GM21717 (cell line): ENCODE measurements around the gene HCN2.
"Not testable (repeated sequence)": the region's sequence is repeated elsewhere in the genome, so short reads cannot be mapped to it uniquely, and the experiment has no call there.

Source experiments
- ATAC-seq: cut with Tn5 transposase; IDR thresholded peaks from one replicate; pipeline ENCODE4 v1.9.1; 2021; ENCODE audit warnings: mild to moderate bottlenecking, moderate library complexity; ENCODE audit not compliant: unreplicated experiment

The HCN2 gene

DNA sequence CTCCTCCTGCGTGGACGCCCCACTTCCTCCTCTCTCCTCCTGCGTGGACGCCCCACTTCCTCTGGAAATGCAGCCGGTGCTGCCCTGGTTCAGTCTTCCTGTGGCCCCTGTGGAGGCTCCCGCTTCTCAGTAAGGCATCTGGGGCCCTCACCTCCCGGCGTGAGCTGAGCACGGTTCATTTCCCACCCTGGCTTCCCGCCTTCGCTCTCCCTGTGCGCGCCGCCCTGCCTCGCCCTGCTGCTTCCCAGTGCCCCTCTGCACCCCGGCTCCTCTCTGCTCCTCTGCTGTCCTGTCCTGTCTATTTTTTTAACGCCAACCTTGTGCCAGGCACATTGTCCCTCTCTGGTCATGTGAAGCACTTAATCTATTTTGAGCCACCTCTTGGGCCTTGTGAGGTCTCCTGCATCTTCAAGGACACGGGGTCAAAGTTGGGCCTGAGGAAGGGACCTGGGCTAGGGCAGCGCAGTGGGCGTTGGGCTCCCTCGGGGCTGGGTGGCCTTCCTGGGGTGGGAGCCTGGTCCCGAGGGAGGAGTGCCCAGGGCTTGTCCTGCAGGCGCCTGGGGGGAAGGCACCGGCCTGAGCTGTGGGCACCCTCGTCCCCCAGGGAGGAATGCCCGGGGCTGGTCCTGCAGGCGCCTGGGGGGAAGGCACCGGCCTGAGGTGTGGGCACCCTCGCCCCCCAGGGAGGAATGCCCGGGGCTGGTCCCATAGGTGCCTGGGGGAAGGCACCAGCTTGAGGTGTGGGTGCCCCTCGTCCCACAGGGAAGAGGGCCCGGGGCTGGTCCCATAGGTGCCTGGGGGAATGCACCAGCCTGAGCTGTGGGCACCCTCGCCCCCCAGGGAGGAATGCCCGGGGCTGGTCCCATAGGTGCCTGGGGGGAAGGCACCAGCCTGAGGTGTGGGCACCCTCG is 13.0 kb downstream of the HCN2 start:
- ATAC-seq: no peak

DNA sequence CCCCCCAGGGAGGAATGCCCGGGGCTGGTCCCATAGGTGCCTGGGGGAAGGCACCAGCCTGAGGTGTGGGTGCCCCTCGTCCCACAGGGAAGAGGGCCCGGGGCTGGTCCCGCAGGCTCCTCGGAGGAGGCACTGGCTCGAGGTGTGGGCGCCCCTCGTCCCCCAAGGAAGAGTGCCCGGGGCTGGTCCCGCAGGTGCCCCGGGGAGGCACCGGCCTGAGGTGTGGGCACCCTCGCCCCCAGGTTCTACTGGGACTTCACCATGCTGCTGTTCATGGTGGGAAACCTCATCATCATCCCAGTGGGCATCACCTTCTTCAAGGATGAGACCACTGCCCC is 13.6 kb downstream of the HCN2 start:
- not testable (repeated sequence) for ATAC-seq

DNA sequence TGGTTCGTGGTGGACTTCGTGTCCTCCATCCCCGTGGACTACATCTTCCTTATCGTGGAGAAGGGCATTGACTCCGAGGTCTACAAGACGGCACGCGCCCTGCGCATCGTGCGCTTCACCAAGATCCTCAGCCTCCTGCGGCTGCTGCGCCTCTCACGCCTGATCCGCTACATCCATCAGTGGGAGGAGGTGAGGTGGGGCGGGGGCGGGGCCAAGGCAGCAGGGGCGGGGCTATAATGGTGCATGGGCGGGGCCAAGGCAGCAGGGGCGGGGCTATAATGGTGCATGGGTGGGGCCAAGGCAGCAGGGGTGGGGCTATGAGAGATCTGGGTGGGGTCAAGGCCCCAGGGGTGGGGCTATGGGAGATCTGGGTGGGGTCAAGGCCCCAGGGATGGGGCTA is 14.1 kb downstream of the HCN2 start:
- ATAC-seq: not testable (repeated sequence)

GRCh38 chr19:604355-604754 is 14.7 kb downstream of the HCN2 start:
- ATAC-seq: no peak

DNA sequence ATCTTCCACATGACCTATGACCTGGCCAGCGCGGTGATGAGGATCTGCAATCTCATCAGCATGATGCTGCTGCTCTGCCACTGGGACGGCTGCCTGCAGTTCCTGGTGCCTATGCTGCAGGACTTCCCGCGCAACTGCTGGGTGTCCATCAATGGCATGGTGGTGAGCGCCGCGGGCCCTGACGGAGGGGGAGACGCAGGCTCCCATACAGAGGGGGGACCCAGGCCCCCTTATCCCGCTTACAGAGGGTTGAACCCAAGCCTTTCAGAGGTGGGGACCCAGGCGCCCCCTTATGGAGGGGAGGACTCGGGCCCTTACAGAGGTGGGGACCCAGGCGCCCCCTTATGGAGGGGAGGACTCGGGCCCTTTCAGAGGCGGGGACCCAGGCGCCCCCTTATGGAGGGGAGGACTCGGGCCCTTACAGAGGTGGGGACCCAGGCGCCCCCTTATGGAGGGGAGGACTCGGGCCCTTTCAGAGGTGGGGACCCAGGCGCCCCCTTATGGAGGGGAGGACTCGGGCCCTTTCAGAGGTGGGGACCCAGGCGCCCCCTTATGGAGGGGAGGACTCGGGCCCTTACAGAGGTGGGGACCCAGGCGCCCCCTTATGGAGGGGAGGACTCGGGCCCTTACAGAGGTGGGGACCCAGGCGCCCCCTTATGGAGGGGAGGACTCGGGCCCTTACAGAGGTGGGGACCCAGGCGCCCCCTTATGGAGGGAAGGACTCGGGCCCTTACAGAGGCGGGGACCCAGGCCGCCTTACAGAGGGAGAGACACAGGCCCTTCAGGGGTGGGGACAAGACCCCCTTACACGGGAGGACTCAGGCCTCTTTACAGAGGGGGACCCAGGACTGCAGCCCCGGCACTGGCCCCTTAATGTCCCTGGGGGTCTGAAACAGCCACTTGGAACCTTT is 15.6 kb downstream of the HCN2 start:
- ATAC-seq: not testable (repeated sequence)

DNA sequence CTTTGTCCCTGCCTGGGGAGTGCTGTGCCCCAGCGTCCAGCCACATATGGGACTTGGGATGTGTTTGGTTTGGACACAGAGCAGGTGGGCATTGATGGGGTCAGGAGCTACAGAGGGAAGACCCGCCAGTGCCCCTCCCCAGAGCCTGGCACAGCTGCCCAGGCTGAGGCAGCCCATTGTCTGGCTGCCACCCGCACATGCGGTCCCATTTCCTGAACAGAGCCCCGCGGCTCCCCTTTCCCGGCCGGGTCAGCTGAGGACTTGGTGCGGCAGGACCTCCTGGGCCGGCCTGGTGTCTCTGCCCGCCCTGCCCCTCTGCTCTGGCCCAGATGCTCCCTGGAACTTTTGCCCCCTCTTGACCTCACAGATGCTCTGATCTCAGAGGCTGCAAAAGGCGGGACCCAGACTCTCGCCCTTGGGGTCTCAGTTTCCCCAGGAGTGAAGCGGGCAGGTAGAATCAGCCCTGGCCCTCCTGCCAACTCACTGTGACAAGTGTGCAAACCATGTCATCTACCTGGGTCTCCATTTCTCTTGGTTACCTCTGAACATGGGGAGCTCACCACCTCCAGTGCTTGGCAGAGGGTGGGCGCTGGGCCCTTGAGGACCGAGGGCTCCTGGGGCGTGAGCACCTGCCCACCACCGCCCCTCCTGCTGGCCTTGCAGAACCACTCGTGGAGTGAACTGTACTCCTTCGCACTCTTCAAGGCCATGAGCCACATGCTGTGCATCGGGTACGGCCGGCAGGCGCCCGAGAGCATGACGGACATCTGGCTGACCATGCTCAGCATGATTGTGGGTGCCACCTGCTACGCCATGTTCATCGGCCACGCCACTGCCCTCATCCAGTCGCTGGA is 17.8 kb downstream of the HCN2 start:
- ATAC-seq: no peak

DNA sequence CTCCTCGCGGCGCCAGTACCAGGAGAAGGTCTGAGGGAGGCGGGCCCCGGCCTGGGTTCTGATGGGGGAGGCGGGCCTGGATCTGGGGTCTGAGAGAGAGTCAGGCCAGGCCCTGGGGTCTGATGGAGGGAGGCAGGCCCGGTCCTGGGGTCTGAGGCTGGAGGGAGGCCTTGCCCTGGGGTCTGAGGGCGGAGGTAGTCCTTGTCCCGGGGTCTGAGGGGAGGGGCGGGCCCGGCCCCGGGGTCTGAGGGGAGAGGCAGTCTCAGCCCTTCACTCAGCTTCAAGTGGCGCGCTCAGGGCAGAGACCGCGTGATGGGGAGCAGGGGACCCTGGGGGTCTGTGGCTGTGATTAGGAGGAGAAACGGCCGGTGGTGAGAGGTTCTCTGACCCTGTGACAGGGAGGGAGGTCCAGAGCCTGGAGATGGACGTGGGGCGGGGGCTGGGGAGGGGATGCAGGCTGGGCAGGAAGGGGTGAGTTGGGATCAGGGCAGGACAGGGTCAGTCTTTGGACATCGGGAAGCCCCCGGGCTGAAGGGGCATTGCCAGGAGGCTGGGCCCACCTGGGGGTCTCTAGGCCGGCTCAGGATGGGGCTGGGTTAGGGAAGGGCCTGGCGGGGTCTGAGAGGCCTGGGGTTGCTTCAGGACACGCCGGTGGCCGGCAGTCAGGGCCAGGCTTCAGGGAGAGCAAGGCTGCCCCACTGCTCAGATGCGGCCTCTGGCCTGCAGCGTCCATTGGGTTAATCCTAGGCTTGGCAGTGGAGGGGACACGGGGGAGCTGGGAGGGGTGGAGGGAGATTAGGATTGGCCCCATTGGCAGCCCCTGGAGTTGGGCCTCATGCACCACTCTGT is 18.7 kb downstream of the HCN2 start:
- no peak for ATAC-seq

DNA sequence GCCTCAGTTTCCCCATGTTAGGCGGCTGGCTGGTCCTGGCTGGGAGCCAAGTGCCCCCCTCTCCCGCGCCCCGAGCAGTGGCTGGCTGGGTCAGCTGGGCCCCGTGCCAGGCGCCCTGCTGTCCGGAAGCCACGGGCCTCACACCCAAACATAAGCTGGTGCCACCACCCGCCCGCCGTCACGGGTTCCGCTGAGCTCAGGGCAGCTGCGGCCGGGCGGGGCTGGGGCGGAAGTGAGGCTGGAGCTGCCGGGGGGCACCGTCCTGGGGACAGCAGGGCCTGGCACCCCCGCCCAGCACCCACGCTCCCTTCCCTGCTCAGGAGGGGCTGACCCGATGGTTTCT is 19.3 kb downstream of the HCN2 start:
- ATAC-seq: no peak

GRCh38 chr19:610071-610800 is 20.6 kb downstream of the HCN2 start:
- ATAC-seq: no peak

- ATAC-seq: no peak
Measured at GRCh38 chr19:610801-611480, 21.3 kb downstream of the HCN2 start.

DNA sequence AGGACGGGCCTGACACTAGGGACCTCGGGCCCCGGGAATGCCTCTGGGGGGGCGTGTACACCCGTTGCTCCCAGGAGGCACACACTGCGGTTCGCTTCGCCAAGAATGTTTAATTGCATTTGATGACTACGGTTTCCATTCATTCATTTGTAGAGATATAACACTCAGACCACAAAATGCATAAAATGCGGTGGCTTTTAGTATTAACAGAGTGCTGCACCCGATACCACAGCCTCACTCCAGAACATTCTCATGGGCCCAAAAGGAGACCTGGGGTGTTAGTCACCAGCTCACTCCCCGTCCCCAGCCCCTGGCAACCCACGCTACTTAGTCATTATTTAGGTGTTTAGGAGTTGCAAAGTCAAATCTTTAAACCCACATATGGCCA is 21.8 kb downstream of the HCN2 start:
- ATAC-seq: no peak

GRCh38 chr19:612941-613340 is 23.3 kb downstream of the HCN2 start:
- no peak for ATAC-seq

- ATAC-seq: no peak
Measured at GRCh38 chr19:613732-614567, 24.3 kb downstream of the HCN2 start.

GRCh38 chr19:615619-616018 is 25.9 kb downstream of the HCN2 start:
- no peak for ATAC-seq

GRCh38 chr19:616062-616700 is 26.5 kb downstream of the HCN2 start:
- no peak for ATAC-seq

DNA sequence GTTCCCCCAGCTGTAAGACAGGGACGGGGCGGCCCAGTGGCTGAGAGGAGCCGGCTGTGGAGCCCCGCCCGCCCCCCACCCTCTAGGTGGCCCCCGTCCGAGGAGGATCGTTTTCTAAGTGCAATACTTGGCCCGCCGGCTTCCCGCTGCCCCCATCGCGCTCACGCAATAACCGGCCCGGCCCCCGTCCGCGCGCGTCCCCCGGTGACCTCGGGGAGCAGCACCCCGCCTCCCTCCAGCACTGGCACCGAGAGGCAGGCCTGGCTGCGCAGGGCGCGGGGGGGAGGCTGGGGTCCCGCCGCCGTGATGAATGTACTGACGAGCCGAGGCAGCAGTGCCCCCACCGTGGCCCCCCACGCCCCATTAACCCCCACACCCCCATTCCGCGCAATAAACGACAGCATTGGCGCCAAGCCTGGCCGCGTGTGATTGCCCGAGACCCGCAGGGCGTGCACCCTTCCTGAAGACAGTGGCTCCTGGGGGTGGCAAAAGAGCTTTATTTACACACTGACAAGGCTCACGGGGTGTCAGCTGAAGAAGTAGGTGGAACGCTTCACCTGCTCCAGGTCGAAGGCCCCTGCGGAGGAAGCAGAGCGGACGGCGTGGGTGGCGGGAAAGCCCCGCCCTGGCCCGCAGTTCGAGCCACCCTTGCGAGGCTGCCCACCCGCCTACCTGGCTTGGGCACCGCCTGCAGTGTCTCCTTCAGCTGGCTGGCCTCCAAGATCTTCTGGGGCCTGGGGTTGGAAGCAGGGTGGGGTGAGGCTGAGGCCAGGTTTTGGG is 27.3 kb downstream of the HCN2 start:
- ATAC-seq: no peak
